Stimulated activated CD8-positive, alpha-beta memory T cell treated with anti-CD3 and anti-CD28 coated beads, Interleukin-7, amount 100 ng/mL, for 4 hours (primary cell): ENCODE results near the gene DIAPH1.

Experiments used
- DNase-seq, 2 donors: peaks; one replicate each; pipeline ENCODE4 v3.0.0-alpha.2; 2020; ENCODE audit warnings: low read depth in 2 of 2

The DIAPH1 gene

GRCh38 chr5:141560725-141561483, 57.9 kb downstream of the DIAPH1 start:
- DNase-seq = no peak

GRCh38 chr5:141560151-141560550, 58.6 kb downstream of the DIAPH1 start:
- no peak for DNase-seq

- no peak for DNase-seq
Observed at GRCh38 chr5:141559461-141559860, 59.3 kb downstream of the DIAPH1 start.

GRCh38 chr5:141558150-141558549, 60.6 kb downstream of the DIAPH1 start:
- no peak for DNase-seq

- peak; percentile 50 to 53 for DNase-seq
Observed at GRCh38 chr5:141557681-141558136, 61.1 kb downstream of the DIAPH1 start.

- DNase-seq = no peak
Observed at GRCh38 chr5:141547921-141548320, 70.9 kb downstream of the DIAPH1 start.

GRCh38 chr5:141547488-141547887, 71.3 kb downstream of the DIAPH1 start:
- DNase-seq = no peak

- no peak for DNase-seq
Observed at GRCh38 chr5:141543053-141543452, 75.7 kb downstream of the DIAPH1 start.

- no peak for DNase-seq
Observed at GRCh38 chr5:141534492-141535213, 84.1 kb downstream of the DIAPH1 start.

GRCh38 chr5:141533897-141534296, 84.9 kb downstream of the DIAPH1 start:
- no peak for DNase-seq

GRCh38 chr5:141532726-141533125, 86.1 kb downstream of the DIAPH1 start:
- DNase-seq = no peak

- no peak for DNase-seq
Observed at GRCh38 chr5:141529873-141530272, 88.9 kb downstream of the DIAPH1 start.

GRCh38 chr5:141529002-141529401, 89.8 kb downstream of the DIAPH1 start:
- DNase-seq = no peak

- DNase-seq = no peak
Observed at GRCh38 chr5:141528291-141528984, 90.4 kb downstream of the DIAPH1 start.

- DNase-seq = no peak
Observed at GRCh38 chr5:141527426-141527825, 91.4 kb downstream of the DIAPH1 start.

- no peak for DNase-seq
Observed at GRCh38 chr5:141525653-141526052, 93.1 kb downstream of the DIAPH1 start.

- no peak for DNase-seq
Observed at GRCh38 chr5:141524604-141525597, 93.9 kb downstream of the DIAPH1 start.

- no peak for DNase-seq
Observed at GRCh38 chr5:141523991-141524390, 94.8 kb downstream of the DIAPH1 start.

- DNase-seq = no peak
Observed at GRCh38 chr5:141522301-141522700, 96.5 kb downstream of the DIAPH1 start.

GRCh38 chr5:141521244-141521781, 97.5 kb downstream of the DIAPH1 start:
- DNase-seq = no peak
